Endothelial cell of umbilical vein (primary cell): Measurements from ENCODE around the gene KLHDC4. TPM values are rescaled to one million over a fixed set of nuclear protein-coding genes. Genes with fewer than 3 reads are reported as not detected.

ENCODE experiments used
- BruUV-seq: library from RNA; stranded (reverse); fragments of 400-500 nt; replicated peaks from 2 replicates; lab custom pipeline; 2021; lab: Mats Ljungman, UMichigan
- CTCF ChIA-PET: fragments of 300-600, 350-600 bp; sonication (Branson Sonifier 250); formaldehyde crosslinking; loops from one replicate; lab custom pipeline; 2021; ENCODE audit warnings: antibody characterized with exemption, inconsistent platforms; lab: Charles Lee
- POLR2A ChIA-PET: fragments of 300-600, 350-600 bp; sonication (Branson Sonifier 250); formaldehyde crosslinking; loops from one replicate; lab custom pipeline; 2021; ENCODE audit warnings: antibody characterized with exemption, inconsistent platforms; lab: Charles Lee
- DNase-seq: peaks from one replicate; pipeline ENCODE4 v3.0.0-alpha.2; 2011; ENCODE audit warnings: low read depth, low spot score
- FAIRE-seq: peaks from 2 replicates; lab custom pipeline; 2011; peaks lifted over from hg19 to GRCh38; lab: Jason Lieb, UNC
- H2AFZ ChIP-seq: 2 replicates; pipeline ENCODE4 v1.6.0; 2012; ENCODE audit warnings: low read depth, low read length, control low read depth, inconsistent platforms
- H3K27ac ChIP-seq: 2 replicates; pipeline ENCODE4 v1.5.1; 2011; ENCODE audit warnings: low read depth, mild to moderate bottlenecking, control low read depth, low read length, moderate library complexity; ENCODE audit not compliant: insufficient read depth
- H3K27me3 ChIP-seq, 2 experiments: 2 replicates each; pipeline versions ENCODE4 v1.6.0 to v1.6.1; 2011; ENCODE audit warnings: low read length in 2 of 2, mixed read lengths in 1 of 2; ENCODE audit not compliant: control insufficient read depth in 2 of 2, insufficient read depth in 2 of 2
- H3K36me3 ChIP-seq, 2 experiments: 2 replicates in 1 of 2; 3 replicates in 1 of 2; pipeline ENCODE4 v1.5.1; 2011; ENCODE audit warnings: low read length in 2 of 2, mild to moderate bottlenecking in 1 of 2, moderate library complexity in 1 of 2; ENCODE audit not compliant: control insufficient read depth in 2 of 2, insufficient read depth in 2 of 2; ENCODE audit errors: extremely low read depth in 1 of 2
- H3K4me1 ChIP-seq: 3 replicates; pipeline ENCODE4 v1.5.1; 2011; ENCODE audit warnings: mild to moderate bottlenecking, low read length; ENCODE audit not compliant: control insufficient read depth, insufficient read depth; ENCODE audit errors: extremely low read depth
- H3K4me2 ChIP-seq: 2 replicates; pipeline ENCODE4 v1.6.1; 2011; ENCODE audit warnings: low read length, control low read depth, mixed read lengths; ENCODE audit not compliant: insufficient read depth
- H3K4me3 ChIP-seq, 3 experiments: fragments of 200-600 bp in 1 of 3; sonication (generic), shearing (Covaris generic) in 1 of 3; replicated peaks in 1 of 3; 2 replicates each; pipeline ENCODE4 v1.5.1; 2011 to 2016; ENCODE audit warnings: control low read depth in 3 of 3, low read length in 3 of 3, mild to moderate bottlenecking in 2 of 3, inconsistent platforms in 1 of 3, low read depth in 1 of 3, moderate library complexity in 1 of 3; ENCODE audit not compliant: insufficient read depth in 1 of 3
- H3K79me2 ChIP-seq: 2 replicates; pipeline ENCODE4 v1.6.0; 2012; ENCODE audit warnings: low read length, inconsistent platforms; ENCODE audit not compliant: control insufficient read depth, insufficient read depth
- H3K9ac ChIP-seq: replicated peaks from 2 replicates; pipeline ENCODE3; 2011; ENCODE audit warnings: low read length, control low read depth; ENCODE audit not compliant: insufficient read depth; ENCODE audit errors: extremely low read depth
- H3K9me1 ChIP-seq: replicated peaks from 3 replicates; pipeline ENCODE4 v1.6.0; 2011; ENCODE audit warnings: mild to moderate bottlenecking, low read length; ENCODE audit not compliant: control insufficient read depth, insufficient read depth; ENCODE audit errors: extremely low read depth
- H3K9me3 ChIP-seq: replicated peaks from 2 replicates; pipeline ENCODE4 v1.5.1; 2012; ENCODE audit warnings: low read length, inconsistent platforms; ENCODE audit not compliant: control insufficient read depth, insufficient read depth
- H4K20me1 ChIP-seq: replicated peaks from 2 replicates; pipeline ENCODE3; 2011; ENCODE audit warnings: mild to moderate bottlenecking, low read length; ENCODE audit not compliant: control insufficient read depth, insufficient read depth; ENCODE audit errors: extremely low read depth
- EZH2 ChIP-seq: IDR thresholded peaks from 2 replicates; pipeline ENCODE4 v1.6.1; 2012; ENCODE audit warnings: borderline replicate concordance, low read depth, mild to moderate bottlenecking, moderate library complexity, low read length, inconsistent platforms; ENCODE audit not compliant: severe bottlenecking
- FOS ChIP-seq: IDR thresholded peaks from 2 replicates; pipeline ENCODE4 v1.6.1; 2011; ENCODE audit warnings: mild to moderate bottlenecking, low read length, moderate library complexity, borderline replicate concordance; ENCODE audit not compliant: insufficient read depth
- GATA2 ChIP-seq: IDR thresholded peaks from 2 replicates; pipeline ENCODE4 v1.7.0; 2011; ENCODE audit warnings: low read depth, mild to moderate bottlenecking, moderate library complexity, mixed read lengths, low read length; ENCODE audit not compliant: insufficient read length, insufficient read depth
- JUN ChIP-seq: IDR thresholded peaks from 2 replicates; pipeline ENCODE4 v1.6.1; 2011; ENCODE audit warnings: borderline replicate concordance, low read depth; ENCODE audit not compliant: insufficient read length, insufficient read depth
- MYC ChIP-seq: IDR thresholded peaks from one replicate; pipeline ENCODE4 v1.6.1; 2011; ENCODE audit warnings: mild to moderate bottlenecking, low read depth, low read length
- POLR2A ChIP-seq: IDR thresholded peaks from 2 replicates; pipeline ENCODE4 v1.6.1; 2012; ENCODE audit warnings: low read depth, mild to moderate bottlenecking, control low read depth, low read length
- POLR2AphosphoS5 ChIP-seq: IDR thresholded peaks from 2 replicates; pipeline ENCODE4 v1.6.1; 2012; ENCODE audit warnings: low read depth, mild to moderate bottlenecking, control low read depth, low read length, moderate library complexity; ENCODE audit not compliant: insufficient read depth
- dilution Hi-C: fragments of 300-500 bp; cut with MboI; formaldehyde crosslinking; loops from one replicate; pipeline ENCODE4 v1.15.0; 2019; ENCODE audit warnings: low sequenced_read_pairs; ENCODE audit not compliant: extremely low pct_ligation_motif_present
- intact Hi-C: fragments of 100-400 bp; cut with micrococcal nuclease; formaldehyde crosslinking; loops from one replicate; pipeline ENCODE4 v1.10.0; 2022
- polyA plus RNA-seq, 4 experiments: library from polyadenylated mRNA; depleted of rRNA in 3 of 4; stranded (reverse) in 3 of 4; unstranded in 1 of 4; fragments of >200 nt; gene quantifications; 2 replicates each; pipeline versions ENCODE4 v1.2.1 to v1.2.3, GENCODE V29; 2011 to 2012; ENCODE audit warnings: missing spikeins in 1 of 4
- total RNA-seq: library from RNA; stranded (reverse); gene quantifications from 2 replicates; pipeline ENCODE4 v1.2.3, GENCODE V29; 2021

The KLHDC4 gene
- total and polyA plus RNA-seq, 2 donors (not counting 3 experiments of a cell fraction or from before 2014, with no cell fraction given): 24.7 to 46.2 TPM

- H3K27me3 ChIP-seq: no peaks in the 10 kb centered on the region
- peaks cover 0 to 5% of the 10 kb centered on the region in 2 experiments for H3K36me3 ChIP-seq
- no peak overlapping the region for H3K27ac ChIP-seq
- H3K4me2 ChIP-seq: no peak overlapping the region
- TF ChIP-seq GATA2: no peak
- no peak for TF ChIP-seq POLR2A
- no peak for TF ChIP-seq FOS
- TF ChIP-seq MYC: no peak
- TF ChIP-seq EZH2: no peak
- TF ChIP-seq JUN: no peak
- no peak for TF ChIP-seq POLR2AphosphoS5
- no peak overlapping the region for H3K9ac ChIP-seq
- no peak for FAIRE-seq
- H4K20me1 ChIP-seq: no peaks in the 10 kb centered on the region
- intact Hi-C loops (no loop called here), dilution Hi-C loops (no loop called here)
- no peak overlapping the region for H2AFZ ChIP-seq
- H3K9me3 ChIP-seq: no peaks in the 10 kb centered on the region
- no peak overlapping the region for H3K4me3 ChIP-seq
- BruUV-seq: no TSS peak
- no peaks in the 10 kb centered on the region for H3K9me1 ChIP-seq
- H3K4me1 ChIP-seq: no peaks in the 10 kb centered on the region
- POLR2A ChIA-PET: no interaction called here
- CTCF ChIA-PET: interaction anchor here (0.7 to 0.9 kb wide), 3 partner anchors 137 to 254 kb away, joined by 3 read pairs; no protein-coding TSS in a partner anchor
- no peaks in the 10 kb centered on the region for H3K79me2 ChIP-seq
- no peak for DNase-seq
Observed at GRCh38 chr16:87734644-87735043, 31.1 kb downstream of the KLHDC4 start.

- H3K4me1 ChIP-seq: no peaks in the 10 kb centered on the region
- no peaks in the 10 kb centered on the region for H3K27me3 ChIP-seq
- no peaks in the 10 kb centered on the region for H3K9me3 ChIP-seq
- H4K20me1 ChIP-seq: no peaks in the 10 kb centered on the region
- H3K9me1 ChIP-seq: no peaks in the 10 kb centered on the region
- FAIRE-seq: no peak
- no peak overlapping the region for H3K4me3 ChIP-seq
- dilution Hi-C loops: no loop called here
- no peak overlapping the region for H3K27ac ChIP-seq
- BruUV-seq: no TSS peak
- intact Hi-C loops: no loop called here
- ChIA-PET POLR2A (no interaction called here), CTCF (no interaction called here)
- DNase-seq: no peak
- H3K36me3 ChIP-seq: peaks cover 6 to 9% of the 10 kb centered on the region in 2 experiments
- H2AFZ ChIP-seq: no peak overlapping the region
- no peak for TF ChIP-seq POLR2AphosphoS5
- H3K9ac ChIP-seq: no peak overlapping the region
- no peak overlapping the region for H3K4me2 ChIP-seq
- H3K79me2 ChIP-seq: no peaks in the 10 kb centered on the region
Observed at GRCh38 chr16:87733190-87733589, 32.6 kb downstream of the KLHDC4 start.
